Activated CD4-positive, alpha-beta T cell treated with anti-CD3 and anti-CD28 coated beads for 1 hour (primary cell): ENCODE results near the gene ERRFI1.

Experiments used
- DNase-seq: peaks from one replicate; pipeline ENCODE4 v3.0.0-alpha.2; 2020

ERRFI1 gene

DNA sequence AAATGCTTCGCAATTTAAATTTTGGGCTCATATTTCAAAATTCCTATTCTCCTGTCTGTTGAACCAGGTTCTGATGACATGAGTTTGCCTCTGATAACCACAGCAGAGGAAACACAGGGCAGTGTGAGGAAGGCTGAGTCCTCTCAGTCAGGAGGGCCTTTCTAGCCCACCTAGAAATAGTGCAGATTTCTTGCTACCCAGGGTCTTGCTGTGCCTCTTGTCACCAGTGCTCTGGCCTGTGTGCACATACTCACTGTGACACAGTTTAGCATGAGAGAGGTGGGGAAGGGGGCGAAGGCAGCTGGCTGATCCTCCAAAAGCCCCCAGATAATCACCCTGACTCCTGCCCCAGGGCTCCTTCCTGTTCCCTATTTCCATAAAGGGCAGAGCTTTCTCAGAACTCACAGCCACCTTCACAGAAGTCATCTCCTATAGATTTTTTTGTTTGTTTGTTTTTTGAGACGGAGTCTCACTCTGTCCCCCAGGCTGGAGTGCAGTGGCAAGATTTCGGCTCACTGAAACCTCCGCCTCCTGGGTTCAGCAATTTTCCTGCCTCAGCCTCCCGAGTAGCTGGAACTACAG, 23.7 kb downstream of the ERRFI1 start:
- no peak for DNase-seq

DNA sequence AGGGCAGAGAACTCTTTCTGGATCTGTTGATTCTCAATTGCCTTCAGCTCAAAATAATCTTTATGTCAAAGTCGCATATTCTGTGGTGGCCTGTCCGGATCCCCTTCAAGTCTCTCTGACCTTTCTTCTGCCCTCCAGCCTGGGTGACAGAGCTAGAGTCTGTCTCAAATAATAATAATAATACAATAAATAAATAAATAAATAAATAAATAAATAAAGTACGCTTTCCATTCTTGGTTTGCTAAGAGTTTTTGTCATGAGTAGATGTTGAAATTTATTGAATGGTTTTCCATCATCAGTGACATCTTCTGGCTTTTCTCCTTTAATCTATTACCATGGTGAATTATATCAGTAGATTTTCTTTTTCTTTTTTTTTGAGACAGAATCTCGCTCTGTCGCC, 30.7 kb downstream of the ERRFI1 start:
- DNase-seq, result no peak

DNA sequence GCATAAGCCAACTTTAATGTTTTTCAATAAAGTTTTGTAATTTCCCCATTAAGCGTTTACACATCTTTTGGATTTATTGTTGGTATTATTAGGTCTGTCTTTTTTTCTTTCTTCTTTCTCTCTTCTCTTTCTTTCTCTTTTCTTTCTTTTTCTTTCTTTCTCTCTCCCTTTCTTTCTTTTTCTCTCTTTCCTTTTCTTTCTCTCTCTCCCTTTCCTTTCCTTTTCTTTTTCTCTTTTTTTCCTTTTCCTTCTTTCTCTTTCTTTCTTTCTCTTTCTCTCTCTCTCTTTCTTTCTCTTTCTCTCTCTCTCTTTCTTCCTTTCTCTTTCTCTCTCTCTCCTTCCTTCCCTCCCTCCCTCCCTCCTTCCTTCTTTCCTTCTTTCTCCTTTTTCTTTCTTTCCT, 31.3 kb downstream of the ERRFI1 start:
- DNase-seq, result no peak

DNA sequence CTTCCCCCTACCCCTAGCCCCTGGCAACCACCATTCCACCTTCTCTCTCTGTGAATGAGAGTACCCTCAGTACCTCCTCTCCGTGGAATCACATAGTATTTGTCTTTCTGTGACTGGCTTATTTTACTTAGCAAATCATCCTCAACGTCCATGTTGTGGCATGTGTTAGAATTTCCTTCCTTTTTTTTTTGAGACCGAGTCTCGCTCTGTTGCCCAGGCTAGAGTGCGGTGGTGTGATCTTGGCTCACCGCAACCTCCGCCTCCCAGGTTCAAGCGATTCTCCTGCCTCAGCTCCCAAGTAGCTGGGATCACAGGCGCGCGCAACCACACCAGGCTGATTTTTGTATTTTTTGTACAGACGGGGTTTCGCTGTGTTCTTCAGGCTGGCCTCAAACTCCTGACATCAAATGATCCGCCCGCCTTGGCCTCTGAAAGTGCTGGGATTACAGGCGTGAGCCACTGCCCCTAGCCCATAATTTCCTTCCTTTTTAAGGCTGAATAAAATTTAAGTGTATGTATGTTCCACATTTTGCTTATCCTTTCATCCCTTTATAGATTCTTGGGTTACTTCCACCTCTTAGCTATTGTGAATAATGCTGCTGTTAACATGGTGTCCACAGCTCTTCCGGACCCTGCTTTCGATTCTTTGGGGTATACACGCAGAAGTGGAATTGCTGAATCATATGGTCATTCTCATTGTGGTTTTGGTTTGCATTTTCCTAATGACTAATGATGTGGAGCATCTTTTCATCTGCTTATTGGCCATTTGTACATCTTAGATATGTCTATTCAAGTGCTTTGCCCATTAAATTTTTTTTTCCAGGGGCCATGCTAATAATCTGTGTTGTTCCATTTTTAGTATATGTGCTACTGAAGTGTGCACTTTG, 32.3 kb downstream of the ERRFI1 start:
- DNase-seq, result no peak

GRCh38 chr1:7992885-7993284, 33.2 kb downstream of the ERRFI1 start:
- no peak for DNase-seq

DNA sequence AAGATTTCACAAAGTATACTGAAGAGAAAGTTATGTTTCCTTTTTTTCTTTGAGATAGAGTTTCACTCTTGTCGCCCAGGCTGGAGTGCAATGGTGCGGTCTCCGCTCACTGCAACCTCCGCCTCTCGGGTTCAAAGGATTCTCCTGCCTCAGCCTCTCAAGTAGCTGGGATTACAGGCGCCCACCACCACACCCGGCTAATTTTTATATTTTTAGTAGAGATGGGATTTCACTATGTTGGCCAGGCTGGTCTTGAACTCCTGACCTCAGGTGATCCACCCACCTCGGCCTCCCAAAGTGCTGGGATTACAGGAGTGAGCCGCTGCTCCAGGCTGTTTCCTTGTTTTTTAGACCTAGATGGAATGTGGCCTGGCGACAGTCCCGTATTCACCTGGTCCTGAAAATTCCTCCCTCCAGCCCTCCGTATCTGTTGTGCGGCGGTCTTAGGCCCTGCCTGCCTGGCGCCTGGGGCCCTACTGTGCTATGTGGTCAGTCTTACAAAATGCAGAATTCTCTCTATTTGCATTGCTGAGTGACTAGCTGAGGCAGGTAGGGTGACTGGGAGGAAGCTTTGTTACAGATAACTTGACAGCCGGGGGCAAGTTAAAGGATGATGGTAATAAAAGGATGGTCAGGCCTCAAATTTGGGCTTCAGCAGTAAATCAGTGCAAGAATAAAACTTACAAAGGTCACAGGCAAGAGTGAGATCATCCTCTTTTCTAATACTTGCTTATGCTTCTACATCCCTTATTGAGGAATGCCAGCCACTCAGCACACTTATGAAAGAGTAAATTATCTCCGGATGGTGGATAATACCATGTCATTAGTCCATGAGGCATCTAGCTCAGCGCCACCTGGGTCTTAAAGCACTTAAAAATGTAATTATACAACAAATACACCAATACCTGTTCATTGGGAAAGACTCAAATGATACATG, 34.3 kb downstream of the ERRFI1 start:
- DNase-seq, result no peak

DNA sequence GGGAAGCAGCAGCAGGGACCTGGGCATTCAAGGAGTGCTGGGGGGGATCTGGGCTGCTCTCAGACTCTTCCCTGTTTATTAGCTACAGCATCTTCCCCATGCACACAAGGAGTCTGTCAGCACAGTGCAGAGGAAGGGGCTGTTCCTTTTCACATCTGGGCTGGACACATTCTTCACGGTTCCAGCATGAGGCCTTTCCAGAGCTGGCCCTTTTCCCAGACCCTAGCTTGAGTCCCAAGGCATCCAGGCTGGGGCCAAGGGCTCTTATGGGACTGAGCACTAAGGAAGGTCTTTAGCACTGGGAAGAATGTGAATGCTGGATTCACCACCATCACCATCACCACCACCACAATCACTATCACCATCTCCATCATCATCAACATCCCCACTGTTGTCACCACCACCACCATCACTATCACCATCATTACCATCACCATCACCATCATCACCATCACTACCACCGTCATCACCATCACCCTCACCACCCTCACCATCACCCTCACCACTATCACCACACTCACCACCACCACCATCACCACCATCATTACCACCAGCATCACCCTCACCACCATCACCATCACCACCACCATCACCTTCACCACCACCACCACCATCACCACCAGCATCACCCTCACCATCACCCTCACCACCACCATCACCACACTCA, 36.2 kb downstream of the ERRFI1 start:
- no peak for DNase-seq

- no peak for DNase-seq
These were observed 37.5 kb downstream of the ERRFI1 start for GRCh38 chr1:7988576-7988975.

GRCh38 chr1:7987528-7987927, 38.6 kb downstream of the ERRFI1 start:
- no peak for DNase-seq

DNA sequence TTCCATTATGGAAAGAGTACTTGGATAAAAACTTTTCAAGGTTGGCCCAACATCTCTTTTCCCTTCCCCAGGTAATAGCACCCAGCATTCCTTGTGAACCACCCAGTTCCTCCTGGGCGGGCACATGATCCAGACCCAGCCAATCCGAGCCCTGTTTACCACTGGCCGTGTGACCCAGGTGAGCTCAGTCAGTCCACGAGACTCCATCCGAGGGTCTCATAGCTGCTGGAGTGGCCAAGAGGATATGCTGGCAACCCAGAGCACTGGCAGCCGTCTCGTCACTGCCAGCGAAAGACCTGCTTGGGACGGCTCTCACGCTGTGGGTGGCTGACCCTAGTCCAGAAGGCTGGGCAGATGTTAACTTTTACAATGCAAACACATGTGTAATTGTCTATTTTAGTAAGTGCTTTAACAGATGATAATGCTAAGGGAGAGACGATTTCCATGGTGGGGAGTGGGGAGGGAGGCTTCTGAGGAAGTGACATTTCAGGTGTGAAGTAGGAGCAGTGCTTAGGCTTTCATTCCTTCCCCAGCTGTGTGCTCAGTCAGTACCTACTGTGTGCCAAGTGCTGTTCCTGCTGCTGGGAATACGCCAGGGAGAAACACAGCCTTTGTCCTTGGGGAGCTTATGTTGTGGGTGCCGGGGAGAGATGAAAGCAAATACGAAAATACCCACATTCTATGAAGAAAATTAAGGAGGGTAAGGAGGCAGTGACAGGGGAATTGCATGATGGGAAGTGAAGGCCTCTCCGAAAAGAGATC, 40.1 kb downstream of the ERRFI1 start:
- no peak for DNase-seq

DNA sequence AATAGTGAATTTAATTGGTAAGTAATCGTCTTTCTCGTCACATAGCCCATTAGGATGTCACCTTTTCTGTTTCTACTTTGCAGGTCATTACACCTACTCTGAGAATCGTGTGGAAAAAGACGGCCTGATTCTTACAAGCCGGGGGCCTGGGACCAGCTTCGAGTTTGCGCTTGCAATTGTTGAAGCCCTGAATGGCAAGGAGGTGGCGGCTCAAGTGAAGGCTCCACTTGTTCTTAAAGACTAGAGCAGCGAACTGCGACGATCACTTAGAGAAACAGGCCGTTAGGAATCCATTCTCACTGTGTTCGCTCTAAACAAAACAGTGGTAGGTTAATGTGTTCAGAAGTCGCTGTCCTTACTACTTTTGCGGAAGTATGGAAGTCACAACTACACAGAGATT, 41.3 kb downstream of the ERRFI1 start:
- DNase-seq, result no peak

DNA sequence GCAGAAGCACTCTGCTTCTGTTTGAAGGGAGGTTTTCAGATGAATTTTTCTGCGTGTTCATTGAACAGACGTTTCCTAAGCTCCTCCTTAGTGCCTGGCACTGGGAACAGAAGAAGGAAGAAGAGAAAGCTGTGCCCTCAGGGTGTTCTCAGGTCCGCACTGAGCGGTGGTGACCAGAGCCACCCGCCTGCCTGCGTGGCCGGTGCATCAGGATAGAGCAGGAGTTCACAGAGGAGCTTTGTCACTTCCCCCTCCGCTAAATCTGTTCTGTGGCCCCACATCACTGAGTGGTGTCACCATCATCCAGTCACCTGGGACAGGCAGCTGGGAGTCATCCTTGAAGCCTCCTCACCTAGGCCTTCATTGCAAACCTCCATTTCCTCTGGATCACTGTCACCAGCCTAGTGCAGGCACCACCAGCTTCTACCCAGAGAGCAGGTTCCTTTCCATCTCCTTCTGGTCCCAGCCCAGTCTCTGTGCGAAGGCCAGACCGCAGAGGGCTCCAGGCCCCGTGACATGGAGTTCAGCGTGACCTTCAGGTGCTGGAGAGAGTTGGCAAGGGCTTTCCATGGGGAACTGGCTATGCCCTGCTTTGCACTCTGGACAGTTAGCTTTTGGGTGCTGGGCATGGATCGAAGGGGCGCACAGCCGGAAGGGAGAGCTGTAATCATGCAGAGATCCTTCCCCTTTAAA, 42.9 kb downstream of the ERRFI1 start:
- no peak for DNase-seq

GRCh38 chr1:7980984-7981383, 45.1 kb downstream of the ERRFI1 start:
- DNase-seq, result no peak

DNA sequence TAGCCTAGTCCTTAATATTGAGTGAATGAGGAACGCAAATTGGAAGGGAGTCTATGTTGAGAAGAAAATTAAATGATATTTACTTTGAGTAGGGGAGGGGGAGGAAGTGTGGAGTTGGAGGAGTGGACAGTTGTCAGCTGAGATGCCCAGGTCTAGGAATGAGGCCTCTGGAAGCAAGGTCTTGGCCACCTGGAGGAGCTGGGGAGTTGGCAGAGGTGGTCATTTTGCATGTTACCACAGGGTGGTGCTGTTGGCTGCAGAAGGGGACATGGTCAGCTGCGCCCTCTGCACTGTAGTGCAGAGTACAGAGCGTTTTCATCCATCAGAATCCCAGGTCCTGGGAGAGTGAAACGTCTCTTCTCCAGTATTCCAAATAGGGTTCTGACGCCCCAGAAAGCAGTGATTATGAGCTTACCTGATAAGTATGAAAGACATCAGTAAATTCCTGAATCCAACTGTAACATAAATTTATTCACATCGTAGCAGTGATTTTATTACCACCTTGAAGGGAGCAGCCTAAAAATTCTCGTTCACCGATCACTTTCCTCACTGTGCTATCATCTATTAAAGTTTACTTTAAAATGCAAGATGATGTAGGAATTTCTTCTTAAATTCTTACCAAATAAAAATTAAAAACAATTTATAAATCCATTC, 50.8 kb downstream of the ERRFI1 start:
- DNase-seq, result no peak

- no peak for DNase-seq
These were observed 53.0 kb downstream of the ERRFI1 start for GRCh38 chr1:7973086-7973485.

GRCh38 chr1:7972285-7972684, 53.8 kb downstream of the ERRFI1 start:
- DNase-seq, result no peak

GRCh38 chr1:7971024-7971423, 55.1 kb downstream of the ERRFI1 start:
- DNase-seq, result no peak

- no peak for DNase-seq
These were observed 55.9 kb downstream of the ERRFI1 start for GRCh38 chr1:7970246-7970645.

DNA sequence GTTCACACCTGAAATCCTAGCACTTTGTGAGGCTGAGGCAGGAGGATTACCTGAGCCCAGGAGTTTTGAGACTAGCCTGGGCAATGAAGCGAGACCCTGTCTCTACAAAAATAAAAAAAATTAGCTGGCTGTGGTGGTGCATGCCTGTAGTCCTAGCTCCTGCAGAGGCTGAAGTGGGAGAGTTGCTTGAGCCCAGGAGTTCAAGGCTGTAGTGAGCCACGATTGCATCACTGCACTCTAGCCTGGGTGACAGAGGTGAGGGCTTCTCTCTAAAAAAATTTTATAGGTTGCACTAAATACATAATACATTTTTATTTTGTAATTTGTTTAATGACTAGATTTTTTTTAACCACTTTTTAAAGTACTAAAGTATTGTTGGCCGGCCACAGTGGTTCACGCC, 58.5 kb downstream of the ERRFI1 start:
- DNase-seq, result no peak

GRCh38 chr1:7967196-7967595, 58.9 kb downstream of the ERRFI1 start:
- no peak for DNase-seq

GRCh38 chr1:7964476-7964875, 61.6 kb downstream of the ERRFI1 start:
- no peak for DNase-seq
